Loucy (cell line): ENCODE data around the gene MAPK8.
A peak's percentile ranks its signal among the peaks of the same experiment; 100 is the strongest.

Experiments used
- EZH2phosphoT487 ChIP-seq: fragments of 200-600 bp; IDR thresholded peaks from 2 replicates; pipeline ENCODE4 v1.6.1; 2018; ENCODE audit warnings: antibody characterized with exemption, mild to moderate bottlenecking, moderate library complexity, borderline replicate concordance
- TF ChIP-seq, protein P1 (sequence below): fragments of 200-600 bp; sonication (generic); conservative IDR thresholded peaks from 2 replicates; pipeline ENCODE4 v1.5.1; 2014; ENCODE audit warnings: mild to moderate bottlenecking, antibody characterized with exemption, low read length

DNA sequence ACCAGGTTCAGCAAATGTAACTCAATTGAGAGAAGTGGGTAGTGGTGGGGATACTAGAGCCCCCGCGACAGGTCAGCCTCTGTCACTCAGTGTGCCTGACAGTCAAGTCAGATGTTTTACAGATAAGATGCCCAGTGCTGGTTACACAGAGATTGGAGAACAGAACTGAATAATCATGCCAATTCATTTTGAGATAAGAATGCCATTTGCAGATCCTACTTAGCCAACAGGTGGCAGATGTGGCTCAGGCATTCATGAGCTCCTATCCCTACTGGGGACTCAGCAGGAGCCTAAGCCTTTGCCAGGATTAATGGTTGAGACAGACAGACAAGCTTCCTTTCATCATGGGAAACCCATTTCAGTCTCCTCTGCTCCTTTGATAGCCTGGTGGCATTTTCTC, 137.8 kb downstream of the MAPK8 start:
- TF ChIP-seq, protein P1, sequence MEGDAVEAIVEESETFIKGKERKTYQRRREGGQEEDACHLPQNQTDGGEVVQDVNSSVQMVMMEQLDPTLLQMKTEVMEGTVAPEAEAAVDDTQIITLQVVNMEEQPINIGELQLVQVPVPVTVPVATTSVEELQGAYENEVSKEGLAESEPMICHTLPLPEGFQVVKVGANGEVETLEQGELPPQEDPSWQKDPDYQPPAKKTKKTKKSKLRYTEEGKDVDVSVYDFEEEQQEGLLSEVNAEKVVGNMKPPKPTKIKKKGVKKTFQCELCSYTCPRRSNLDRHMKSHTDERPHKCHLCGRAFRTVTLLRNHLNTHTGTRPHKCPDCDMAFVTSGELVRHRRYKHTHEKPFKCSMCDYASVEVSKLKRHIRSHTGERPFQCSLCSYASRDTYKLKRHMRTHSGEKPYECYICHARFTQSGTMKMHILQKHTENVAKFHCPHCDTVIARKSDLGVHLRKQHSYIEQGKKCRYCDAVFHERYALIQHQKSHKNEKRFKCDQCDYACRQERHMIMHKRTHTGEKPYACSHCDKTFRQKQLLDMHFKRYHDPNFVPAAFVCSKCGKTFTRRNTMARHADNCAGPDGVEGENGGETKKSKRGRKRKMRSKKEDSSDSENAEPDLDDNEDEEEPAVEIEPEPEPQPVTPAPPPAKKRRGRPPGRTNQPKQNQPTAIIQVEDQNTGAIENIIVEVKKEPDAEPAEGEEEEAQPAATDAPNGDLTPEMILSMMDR: peak; percentile 60
- TF ChIP-seq EZH2phosphoT487: no peak
